Endodermal cell (in vitro differentiated cells): Measurements from ENCODE around the gene SMIM11. TPM values are rescaled to one million over a fixed set of nuclear protein-coding genes. Genes with fewer than 3 reads are reported as not detected.
"Not testable (repeated sequence)": the region's sequence is repeated elsewhere in the genome, so short reads cannot be mapped to it uniquely, and the experiment has no call there.

Experiments
- DNase-seq: peaks from one replicate; pipeline ENCODE4 v3.0.0-alpha.2; 2017
- H3K27ac ChIP-seq: 2 replicates; pipeline ENCODE4 v1.5.1; 2013; ENCODE audit warnings: mild to moderate bottlenecking, low read depth, low read length, moderate library complexity
- H3K27me3 ChIP-seq: 2 replicates; pipeline ENCODE4 v1.6.1; 2013; ENCODE audit warnings: mild to moderate bottlenecking, low read length, moderate library complexity; ENCODE audit not compliant: insufficient read depth, control insufficient read depth, poor library complexity, severe bottlenecking
- H3K36me3 ChIP-seq: 2 replicates; pipeline ENCODE4 v1.7.0; 2013; ENCODE audit warnings: mild to moderate bottlenecking, low read length, moderate library complexity; ENCODE audit not compliant: control insufficient read depth, insufficient read depth
- H3K4me1 ChIP-seq: one replicate; pipeline ENCODE4 v1.7.0; 2013; ENCODE audit warnings: low read length; ENCODE audit not compliant: control insufficient read depth, insufficient read depth
- H3K4me3 ChIP-seq: 2 replicates; pipeline ENCODE4 v1.5.1; 2013; ENCODE audit warnings: mild to moderate bottlenecking, low read length, moderate library complexity
- H3K9ac ChIP-seq: 2 replicates; pipeline ENCODE4 v1.6.1; 2013; ENCODE audit warnings: mild to moderate bottlenecking, low read length, moderate library complexity; ENCODE audit not compliant: poor library complexity, severe bottlenecking; ENCODE audit errors: extremely low read depth
- H3K9me3 ChIP-seq: 2 replicates; pipeline ENCODE4 v1.6.1; 2013; ENCODE audit warnings: mild to moderate bottlenecking, low read length, moderate library complexity; ENCODE audit not compliant: control insufficient read depth
- H3K27ac Mint-ChIP-seq: 2 replicates; pipeline ENCODE4 v1.8.0; 2020; ENCODE audit warnings: mixed read lengths
- H3K27me3 Mint-ChIP-seq: 2 replicates; pipeline ENCODE4 v1.8.0; 2021; ENCODE audit warnings: mild to moderate bottlenecking, mixed read lengths; ENCODE audit not compliant: insufficient read depth
- H3K36me3 Mint-ChIP-seq: 2 replicates; pipeline ENCODE4 v1.8.0; 2020; ENCODE audit warnings: low read depth, mixed read lengths
- H3K4me1 Mint-ChIP-seq: 2 replicates; pipeline ENCODE4 v1.8.0; 2020; ENCODE audit warnings: mixed read lengths
- H3K4me3 Mint-ChIP-seq: 2 replicates; pipeline ENCODE4 v1.8.0; 2020; ENCODE audit warnings: mild to moderate bottlenecking, moderate library complexity, mixed read lengths
- H3K9me3 Mint-ChIP-seq: 2 replicates; pipeline ENCODE4 v1.8.0; 2020; ENCODE audit warnings: mild to moderate bottlenecking, mixed read lengths
- WGBS, 2 experiments: methylation state at CpG; one replicate each; pipeline versions ENCODE4 v1.1.5 to v1.1.7; 2013; ENCODE audit warnings: missing lambda C conversion rate in 2 of 2, mixed read lengths in 1 of 2; ENCODE audit not compliant: insufficient coverage in 1 of 2, insufficient read length in 1 of 2; 5-methylcytosine and 5-hydroxymethylcytosine counted together
- total RNA-seq, 2 donors: library from RNA; stranded (reverse); fragmentation: NEBNext Ultra II Directional in 1 of 2; extraction: Animal tissue kit (Norgen Biotek cat#: 25700) in 1 of 2; gene quantifications; 2 replicates in 1 of 2; 3 replicates in 1 of 2; pipeline ENCODE4 v1.2.1, GENCODE V29; 2021

Gene SMIM11
- total RNA-seq, 2 donors from 2014 or later, result 2.4 to 10.5 TPM

DNA sequence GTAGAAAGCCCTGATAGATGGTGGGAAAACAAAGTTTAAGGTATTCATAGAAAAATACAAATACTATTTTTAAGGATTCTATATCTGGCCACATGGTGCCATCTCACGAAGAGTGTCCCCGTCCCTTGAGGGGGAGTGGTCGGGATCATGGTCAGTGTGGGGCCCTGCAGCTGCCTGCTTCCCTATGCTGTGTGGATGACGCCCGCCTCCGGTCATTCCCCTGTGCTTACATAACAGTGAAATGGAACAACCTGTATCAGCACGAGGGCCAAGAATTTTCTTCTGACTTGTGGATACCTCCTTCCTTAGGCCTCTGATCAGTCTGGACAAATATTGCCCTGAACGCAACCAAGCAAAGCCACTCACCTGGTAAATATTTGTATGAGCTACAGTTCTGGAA is 52.0 kb downstream of the SMIM11 start:
- not testable (repeated sequence) for H3K4me3 Mint-ChIP-seq, H3K4me1 Mint-ChIP-seq, H3K36me3 Mint-ChIP-seq, H3K27ac Mint-ChIP-seq, H3K9ac ChIP-seq, H3K27ac ChIP-seq, DNase-seq, H3K27me3 ChIP-seq, H3K9me3 ChIP-seq, H3K9me3 Mint-ChIP-seq, H3K4me1 ChIP-seq, H3K4me3 ChIP-seq, H3K27me3 Mint-ChIP-seq, H3K36me3 ChIP-seq
- no CpG with 5 or more reads among the region's 8 CpGs for WGBS, 2 experiments

DNA sequence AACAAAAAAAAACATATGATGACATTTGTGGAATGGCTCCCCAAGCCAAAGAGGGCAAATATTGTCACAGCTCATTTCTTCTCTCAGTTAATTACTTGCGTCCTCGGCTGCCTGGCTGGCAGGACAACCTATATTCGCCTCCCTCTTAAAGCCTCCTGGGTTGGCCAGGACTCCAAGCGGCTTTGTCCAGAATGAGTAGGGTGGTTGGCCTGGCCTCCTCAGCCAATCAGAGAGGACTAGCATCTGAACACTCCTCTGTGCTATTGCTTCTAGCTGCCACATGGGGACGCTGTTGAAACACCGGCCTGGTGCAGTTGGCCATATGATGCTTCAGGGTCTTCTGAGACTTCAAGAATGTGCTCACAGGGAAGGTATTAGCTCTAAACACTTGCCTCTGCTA is 53.1 kb downstream of the SMIM11 start:
- not testable (repeated sequence) for H3K4me3 ChIP-seq, H3K27me3 ChIP-seq, H3K4me3 Mint-ChIP-seq, H3K4me1 Mint-ChIP-seq, H3K27ac ChIP-seq, H3K9me3 ChIP-seq, H3K27ac Mint-ChIP-seq, H3K9ac ChIP-seq, H3K4me1 ChIP-seq, H3K9me3 Mint-ChIP-seq, DNase-seq, H3K27me3 Mint-ChIP-seq, H3K36me3 ChIP-seq, H3K36me3 Mint-ChIP-seq
- WGBS, 2 experiments, result no CpG with 5 or more reads among the region's 6 CpGs

DNA sequence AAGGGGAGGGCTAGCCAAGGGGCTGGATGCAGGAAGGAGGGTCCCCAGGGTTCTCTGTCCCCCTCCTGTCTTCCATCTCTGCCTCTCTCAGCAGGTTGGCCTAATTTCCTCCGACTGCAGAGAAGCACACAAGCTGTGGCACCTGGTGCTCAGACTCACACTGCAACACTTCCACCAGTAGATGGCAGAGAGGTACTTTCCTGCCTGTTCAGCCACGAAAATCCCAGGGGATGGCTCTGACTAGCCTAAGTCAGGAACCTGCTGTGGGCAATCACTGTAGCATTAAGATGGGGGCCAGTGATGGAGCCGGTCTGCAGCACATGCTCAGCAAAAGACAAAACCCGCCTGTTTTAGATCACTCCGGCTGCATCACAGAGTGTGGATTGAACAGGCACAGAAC is 54.4 kb downstream of the SMIM11 start:
- H3K27me3 ChIP-seq, H3K36me3 Mint-ChIP-seq, H3K27me3 Mint-ChIP-seq, H3K9ac ChIP-seq, H3K27ac Mint-ChIP-seq, DNase-seq, H3K4me3 Mint-ChIP-seq, H3K36me3 ChIP-seq, H3K9me3 ChIP-seq, H3K27ac ChIP-seq, H3K4me1 ChIP-seq, H3K4me1 Mint-ChIP-seq, H3K9me3 Mint-ChIP-seq, H3K4me3 ChIP-seq: not testable (repeated sequence)
- WGBS, 2 experiments, result no CpG with 5 or more reads among the region's 5 CpGs

Other genes with a start within 250 kb of the SMIM11 start
- 1 to 10 TPM in 1 of 2 donors, under 1 TPM in 1; 0.59 to 3.8 TPM for gene KCNE2, start 11.5 kb upstream of the SMIM11 start, total RNA-seq
- gene SMIM34, start 48.4 kb downstream of the SMIM11 start, total RNA-seq, result not detected
- gene KCNE1, start 136.7 kb downstream of the SMIM11 start, total RNA-seq, result under 1 TPM in 1 of 2 donors, not detected in 1; 0.24 TPM
- 1 to 10 TPM; 6.1 to 6.7 TPM for gene RCAN1, start 239.6 kb downstream of the SMIM11 start, total RNA-seq